Neural cell (in vitro differentiated cells): ENCODE results near the gene MYO7B. TPM values are rescaled to one million over a fixed set of nuclear protein-coding genes. Genes with fewer than 3 reads are reported as not detected.

ENCODE experiments used
- H2AFZ ChIP-seq: fragments of 200-600, 300-800 bp; sonication (generic), shearing (Covaris generic); 2 replicates; pipeline ENCODE4 v1.6.0; 2014; ENCODE audit warnings: low read depth, mild to moderate bottlenecking, antibody characterized with exemption, low read length, moderate library complexity
- H3F3A ChIP-seq: fragments of 200-600 bp; shearing (Covaris generic); 2 replicates; pipeline ENCODE4 v1.6.1; 2016; ENCODE audit warnings: mild to moderate bottlenecking, moderate library complexity, mixed read lengths, antibody characterized with exemption, low read length; ENCODE audit not compliant: insufficient read depth, poor library complexity, severe bottlenecking
- H3K27ac ChIP-seq: fragments of 200-600, 300-800 bp; sonication (generic), shearing (Covaris generic); 2 replicates; pipeline ENCODE4 v1.5.1; 2014; ENCODE audit warnings: mild to moderate bottlenecking, low read length, moderate library complexity
- H3K27me3 ChIP-seq: fragments of 300-800, 200-600 bp; sonication (generic), shearing (Covaris generic); 2 replicates; pipeline ENCODE4 v1.6.0; 2014; ENCODE audit warnings: mild to moderate bottlenecking, low read depth, low read length, moderate library complexity; ENCODE audit not compliant: insufficient read depth
- H3K36me3 ChIP-seq: fragments of 300-800, 200-600 bp; sonication (generic), shearing (Covaris generic); 2 replicates; pipeline ENCODE4 v1.5.1; 2014; ENCODE audit warnings: mild to moderate bottlenecking, antibody characterized with exemption, low read length, moderate library complexity; ENCODE audit not compliant: insufficient read depth
- H3K4me2 ChIP-seq: fragments of 300-800, 200-600 bp; sonication (generic), shearing (Covaris generic); 2 replicates; pipeline ENCODE4 v1.6.0; 2014; ENCODE audit warnings: mild to moderate bottlenecking, low read length
- H3K4me3 ChIP-seq: fragments of 300-800, 200-600 bp; sonication (generic), shearing (Covaris generic); 2 replicates; pipeline ENCODE4 v1.5.1; 2014; ENCODE audit warnings: mild to moderate bottlenecking, low read length, moderate library complexity
- H3K79me2 ChIP-seq: fragments of 200-600 bp; shearing (Covaris generic); replicated peaks from 2 replicates; pipeline ENCODE4 v1.6.0; 2014; ENCODE audit warnings: mild to moderate bottlenecking, low read length, moderate library complexity; ENCODE audit not compliant: insufficient read depth
- H3K9ac ChIP-seq: fragments of 300-800, 200-600 bp; sonication (generic), shearing (Covaris generic); 2 replicates; pipeline ENCODE4 v1.6.1; 2016; ENCODE audit warnings: mild to moderate bottlenecking, low read length, mixed read lengths
- H3K9me2 ChIP-seq: fragments of 200-600 bp; shearing (Covaris generic); 2 replicates; pipeline ENCODE4 v1.6.1; 2016; ENCODE audit warnings: mild to moderate bottlenecking, low read length, mixed read lengths; ENCODE audit not compliant: insufficient read depth
- H3K9me3 ChIP-seq: fragments of 200-600, 300-800 bp; sonication (generic), shearing (Covaris generic); 2 replicates; pipeline ENCODE4 v1.6.1; 2016; ENCODE audit warnings: mild to moderate bottlenecking, mixed run types, low read length, moderate library complexity, mixed read lengths
- H4K20me1 ChIP-seq: fragments of 200-600 bp; shearing (Covaris generic); 2 replicates; pipeline ENCODE4 v1.6.1; 2016; ENCODE audit warnings: mild to moderate bottlenecking, mixed run types; ENCODE audit not compliant: insufficient read depth
- CTCF ChIP-seq: fragments of 450-650 bp; IDR thresholded peaks from 2 replicates; pipeline ENCODE4 v1.5.1; 2014; ENCODE audit warnings: antibody characterized with exemption, mild to moderate bottlenecking, moderate library complexity; ENCODE audit not compliant: poor library complexity, severe bottlenecking
- EP300 ChIP-seq: fragments of 450-650 bp; conservative IDR thresholded peaks from 2 replicates; pipeline ENCODE4 v1.6.1; 2014; ENCODE audit warnings: antibody characterized with exemption, mild to moderate bottlenecking, moderate library complexity; ENCODE audit not compliant: poor library complexity, severe bottlenecking
- EZH2 ChIP-seq: fragments of 200-600, 300-800 bp; shearing (Covaris generic), sonication (generic); IDR thresholded peaks from 2 replicates; pipeline ENCODE4 v1.6.1; 2014; ENCODE audit warnings: antibody characterized with exemption, low read length, borderline replicate concordance, mild to moderate bottlenecking; ENCODE audit not compliant: insufficient read depth, poor library complexity, severe bottlenecking
- MXI1 ChIP-seq: fragments of 450-650 bp; conservative IDR thresholded peaks from 2 replicates; pipeline ENCODE4 v1.6.1; 2014; ENCODE audit warnings: antibody characterized with exemption, mild to moderate bottlenecking; ENCODE audit not compliant: poor library complexity, severe bottlenecking
- POLR2AphosphoS5 ChIP-seq: IDR thresholded peaks from 2 replicates; pipeline ENCODE4 v1.6.1; 2012
- RAD21 ChIP-seq: fragments of 450-650 bp; conservative IDR thresholded peaks from 2 replicates; pipeline ENCODE4 v1.6.1; 2014; ENCODE audit warnings: antibody characterized with exemption, mild to moderate bottlenecking, moderate library complexity
- REST ChIP-seq: IDR thresholded peaks from 2 replicates; pipeline ENCODE4 v1.6.1; 2012; ENCODE audit warnings: borderline replicate concordance
- SMC3 ChIP-seq: fragments of 450-650 bp; conservative IDR thresholded peaks from 2 replicates; pipeline ENCODE4 v1.6.1; 2014; ENCODE audit warnings: antibody characterized with exemption, mild to moderate bottlenecking, moderate library complexity; ENCODE audit not compliant: poor library complexity
- TAF1 ChIP-seq: IDR thresholded peaks from 2 replicates; pipeline ENCODE4 v1.6.1; 2012; ENCODE audit warnings: low read depth
- polyA plus RNA-seq: library from polyadenylated mRNA; depleted of rRNA; stranded (reverse); fragments of >200 nt; gene quantifications from 2 replicates; pipeline ENCODE4 v1.2.3, GENCODE V29; 2014

Gene MYO7B
- polyA plus RNA-seq, 1 donor from 2014 or later = 0.16 TPM

GRCh38 chr2:127597046-127597983 lies 61.8 kb downstream of the MYO7B start:
- H3K27me3 ChIP-seq = no peaks in the 10 kb centered on the region
- H3K9me3 ChIP-seq = no peaks in the 10 kb centered on the region
- no peak overlapping the region for H3K4me3 ChIP-seq
- no peak for TF ChIP-seq SMC3
- no peak for TF ChIP-seq CTCF
- TF ChIP-seq POLR2AphosphoS5 = no peak
- TF ChIP-seq MXI1 = no peak
- TF ChIP-seq RAD21 = no peak
- no peak for TF ChIP-seq TAF1
- no peak for TF ChIP-seq EP300
- TF ChIP-seq EZH2 = no peak
- no peak for TF ChIP-seq REST
- no peak overlapping the region for H3K9ac ChIP-seq
- H2AFZ ChIP-seq = no peak overlapping the region
- no peak overlapping the region for H3K27ac ChIP-seq
- no peaks in the 10 kb centered on the region for H4K20me1 ChIP-seq
- no peaks in the 10 kb centered on the region for H3K9me2 ChIP-seq
- no peaks in the 10 kb centered on the region for H3K79me2 ChIP-seq
- no peaks in the 10 kb centered on the region for H3K36me3 ChIP-seq
- H3F3A ChIP-seq = no peaks in the 10 kb centered on the region
- no peak overlapping the region for H3K4me2 ChIP-seq

GRCh38 chr2:127597984-127598380 lies 62.5 kb downstream of the MYO7B start:
- no peak overlapping the region for H3K9ac ChIP-seq
- no peak for TF ChIP-seq RAD21
- no peak for TF ChIP-seq POLR2AphosphoS5
- TF ChIP-seq EP300 = no peak
- TF ChIP-seq TAF1 = no peak
- TF ChIP-seq CTCF = no peak
- TF ChIP-seq REST = no peak
- no peak for TF ChIP-seq EZH2
- TF ChIP-seq SMC3 = no peak
- TF ChIP-seq MXI1 = no peak
- H3K27ac ChIP-seq = no peak overlapping the region
- no peak overlapping the region for H3K4me2 ChIP-seq
- no peaks in the 10 kb centered on the region for H3K27me3 ChIP-seq
- H3K9me3 ChIP-seq = no peaks in the 10 kb centered on the region
- no peaks in the 10 kb centered on the region for H3K9me2 ChIP-seq
- H3K36me3 ChIP-seq = no peaks in the 10 kb centered on the region
- H4K20me1 ChIP-seq = no peaks in the 10 kb centered on the region
- H2AFZ ChIP-seq = no peak overlapping the region
- no peak overlapping the region for H3K4me3 ChIP-seq
- H3K79me2 ChIP-seq = no peaks in the 10 kb centered on the region
- H3F3A ChIP-seq = no peaks in the 10 kb centered on the region
